Thyroid gland (tissue), 4 donors: ENCODE measurements around the gene PDE5A. TPM values are rescaled to one million over a fixed set of nuclear protein-coding genes. Genes with fewer than 3 reads are reported as not detected.
"Not testable (repeated sequence)": the region's sequence is repeated elsewhere in the genome, so short reads cannot be mapped to it uniquely, and the experiment has no call there.

Experiments used
- DNase-seq, 2 donors: peaks; one replicate each; pipeline ENCODE4 v3.0.0-alpha.2; 2019
- H3K27ac ChIP-seq, 3 donors: fragments of 200-600 bp; sonication (generic); 1 replicate in 2 of 3; 2 replicates in 1 of 3; pipeline ENCODE4 v1.5.1; 2016 to 2019; ENCODE audit warnings: mild to moderate bottlenecking in 1 of 3, moderate library complexity in 1 of 3
- H3K27me3 ChIP-seq: fragments of 200-600 bp; sonication (generic); one replicate; pipeline ENCODE4 v1.5.1; 2019
- H3K36me3 ChIP-seq, 2 donors: fragments of 200-600 bp; sonication (generic); one replicate each; pipeline ENCODE4 v1.5.1; 2016 to 2019
- H3K4me1 ChIP-seq, 2 donors: fragments of 200-600 bp; sonication (generic); one replicate each; pipeline ENCODE4 v1.5.1; 2017 to 2019
- H3K4me3 ChIP-seq, 3 donors: fragments of 200-600 bp; sonication (generic); replicated peaks in 1 of 3; 1 replicate in 2 of 3; 2 replicates in 1 of 3; pipeline ENCODE4 v1.5.1; 2016; ENCODE audit warnings: mild to moderate bottlenecking in 1 of 3
- H3K9me3 ChIP-seq: fragments of 200-600 bp; sonication (generic); one replicate; pipeline ENCODE4 v1.5.1; 2017
- POLR2A ChIP-seq, 2 donors: fragments of 450-650 bp; IDR thresholded peaks; one replicate each; pipeline ENCODE4 v1.6.1; 2017; ENCODE audit warnings: antibody characterized with exemption in 2 of 2, mild to moderate bottlenecking in 2 of 2, moderate library complexity in 1 of 2
- WGBS, 2 donors: methylation state at CpG; one replicate each; pipeline ENCODE4 v1.1.5; 2017; 5-methylcytosine and 5-hydroxymethylcytosine counted together
- intact Hi-C: fragments of 100-400 bp; cut with DNase I; formaldehyde crosslinking; loops from one replicate; pipeline ENCODE4 v1.15.1; 2023
- total RNA-seq, 4 donors: library from RNA; depleted of rRNA; stranded (reverse); fragments of >200 nt; gene quantifications; one replicate each; pipeline ENCODE4 v1.2.3, GENCODE V29; 2016
- TF ChIP-seq, protein P1 (sequence below), 6 experiments: fragments of 200-600 bp in 3 of 6; fragments of 450-650 bp in 3 of 6; sonication (generic) in 3 of 6; IDR thresholded peaks; one replicate each; pipeline ENCODE4 v1.5.1; 2016 to 2019; ENCODE audit warnings: antibody characterized with exemption in 6 of 6, mild to moderate bottlenecking in 2 of 6, inconsistent platforms in 1 of 6, moderate library complexity in 1 of 6

The PDE5A gene
- total RNA-seq, 4 donors from 2014 or later, result 20.9 to 74.0 (median 30.2) TPM

DNA sequence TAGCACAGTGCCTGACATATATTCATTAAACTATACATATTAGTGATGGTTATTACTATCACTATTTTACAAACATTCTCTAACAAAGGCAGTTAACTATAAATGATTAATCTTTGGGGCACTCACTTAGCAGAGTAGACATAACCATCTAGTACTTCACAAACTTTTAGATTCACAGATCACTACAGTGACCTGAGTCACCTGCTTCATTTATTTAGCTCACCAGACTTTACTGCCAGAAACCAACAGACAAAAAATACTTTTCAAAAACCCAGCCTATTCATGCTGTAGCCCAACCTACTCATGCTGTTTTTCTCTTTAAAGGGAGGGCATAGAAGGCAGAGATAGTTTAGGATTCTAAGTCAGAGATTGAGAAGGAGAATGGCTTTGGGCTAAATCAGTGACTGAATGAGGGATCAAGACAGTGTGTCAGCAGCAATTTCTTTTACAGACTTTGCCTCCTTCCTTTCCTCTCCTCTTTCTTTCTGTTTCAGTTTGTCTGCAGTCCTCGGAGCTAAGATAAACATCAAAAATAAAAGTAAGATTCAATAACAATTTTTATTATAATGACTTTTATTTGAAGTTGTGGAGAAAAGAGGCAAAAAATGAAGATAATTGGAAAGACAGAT is 34.7 kb upstream of the PDE5A start:
- Histone ChIP-seq H3K4me3 (no peak overlapping the region), H3K9me3 (no peaks in the 10 kb centered on the region), H3K36me3 (no peaks in the 10 kb centered on the region), H3K4me1 (no peaks in the 10 kb centered on the region), H3K27ac (no peak overlapping the region), H3K27me3 (no peaks in the 10 kb centered on the region)
- WGBS, 2 donors, result 39 to 59% methylated on average over 1 of the region's 1 CpG
- no peak for TF ChIP-seq POLR2A (IDR thresholded peaks at IDR 0.05)
- TF ChIP-seq, protein P1, sequence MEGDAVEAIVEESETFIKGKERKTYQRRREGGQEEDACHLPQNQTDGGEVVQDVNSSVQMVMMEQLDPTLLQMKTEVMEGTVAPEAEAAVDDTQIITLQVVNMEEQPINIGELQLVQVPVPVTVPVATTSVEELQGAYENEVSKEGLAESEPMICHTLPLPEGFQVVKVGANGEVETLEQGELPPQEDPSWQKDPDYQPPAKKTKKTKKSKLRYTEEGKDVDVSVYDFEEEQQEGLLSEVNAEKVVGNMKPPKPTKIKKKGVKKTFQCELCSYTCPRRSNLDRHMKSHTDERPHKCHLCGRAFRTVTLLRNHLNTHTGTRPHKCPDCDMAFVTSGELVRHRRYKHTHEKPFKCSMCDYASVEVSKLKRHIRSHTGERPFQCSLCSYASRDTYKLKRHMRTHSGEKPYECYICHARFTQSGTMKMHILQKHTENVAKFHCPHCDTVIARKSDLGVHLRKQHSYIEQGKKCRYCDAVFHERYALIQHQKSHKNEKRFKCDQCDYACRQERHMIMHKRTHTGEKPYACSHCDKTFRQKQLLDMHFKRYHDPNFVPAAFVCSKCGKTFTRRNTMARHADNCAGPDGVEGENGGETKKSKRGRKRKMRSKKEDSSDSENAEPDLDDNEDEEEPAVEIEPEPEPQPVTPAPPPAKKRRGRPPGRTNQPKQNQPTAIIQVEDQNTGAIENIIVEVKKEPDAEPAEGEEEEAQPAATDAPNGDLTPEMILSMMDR (IDR thresholded peaks at IDR 0.05), result no peak
- intact Hi-C loops, result no loop called here
- no peak for DNase-seq

DNA sequence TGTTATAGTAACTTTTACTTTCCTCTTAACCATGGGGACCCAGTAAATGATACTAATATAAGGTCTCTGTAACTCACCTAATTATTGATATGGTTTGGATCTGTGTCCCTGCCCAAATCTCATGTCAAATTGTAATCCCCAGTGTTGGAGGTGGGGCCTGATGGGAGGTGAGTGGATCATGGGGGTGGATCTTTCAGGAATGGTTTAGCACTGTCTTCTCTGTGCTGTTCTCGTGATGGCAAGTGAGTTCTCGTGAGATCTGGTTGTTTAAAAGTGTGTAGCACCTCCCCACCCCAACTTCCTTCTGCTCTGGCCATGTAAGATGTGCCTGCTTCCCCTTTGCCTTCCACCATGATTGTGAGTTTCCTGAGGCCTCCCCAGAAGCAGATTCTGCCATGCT is 34.0 kb upstream of the PDE5A start:
- H3K27me3 ChIP-seq, DNase-seq, H3K9me3 ChIP-seq, H3K4me1 ChIP-seq, H3K27ac ChIP-seq, intact Hi-C loops, H3K4me3 ChIP-seq, H3K36me3 ChIP-seq: not testable (repeated sequence)
- 65 to 80% methylated on average over 2 of the region's 2 CpGs for WGBS, 2 donors

DNA sequence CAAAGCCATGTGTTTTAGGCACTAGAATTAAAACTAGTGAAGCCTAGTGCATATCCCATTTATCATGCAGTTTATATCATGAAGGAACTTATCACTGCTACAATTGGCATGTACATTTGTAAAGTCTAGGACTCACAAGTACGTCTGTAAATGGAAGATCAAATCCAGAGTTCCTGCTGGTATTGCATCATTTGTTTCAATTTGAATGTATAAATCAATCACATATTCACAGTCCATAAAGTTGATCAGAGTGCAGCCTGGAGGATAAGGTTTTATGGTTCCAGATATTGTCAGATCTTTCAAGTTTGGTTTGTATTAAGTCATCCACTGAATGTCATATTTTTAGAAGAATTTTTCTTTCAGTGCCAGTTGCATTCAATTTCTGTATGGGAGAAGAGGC is 32.6 kb upstream of the PDE5A start:
- no peak overlapping the region for H3K4me3 ChIP-seq
- WGBS, 2 donors, result 80 to 85% methylated on average over 1 of the region's 1 CpG
- H3K9me3 ChIP-seq, result no peaks in the 10 kb centered on the region
- no peaks in the 10 kb centered on the region for H3K27me3 ChIP-seq
- no peak overlapping the region for H3K27ac ChIP-seq
- no peak for DNase-seq
- TF ChIP-seq, protein P1 (IDR thresholded peaks at IDR 0.05), result no peak
- intact Hi-C loops, result no loop called here
- H3K4me1 ChIP-seq, result no peaks in the 10 kb centered on the region
- no peaks in the 10 kb centered on the region for H3K36me3 ChIP-seq

- Histone ChIP-seq H3K36me3 (no peaks in the 10 kb centered on the region), H3K27me3 (no peaks in the 10 kb centered on the region), H3K4me3 (no peak overlapping the region), H3K9me3 (no peaks in the 10 kb centered on the region), H3K27ac (no peak overlapping the region), H3K4me1 (no peaks in the 10 kb centered on the region)
- DNase-seq, result no peak
- intact Hi-C loops, result no loop called here
- no peak for TF ChIP-seq POLR2A (IDR thresholded peaks at IDR 0.05)
- TF ChIP-seq, protein P1 (IDR thresholded peaks at IDR 0.05), result no peak
Observed at GRCh38 chr4:119659576-119659975, 31.0 kb upstream of the PDE5A start.

DNA sequence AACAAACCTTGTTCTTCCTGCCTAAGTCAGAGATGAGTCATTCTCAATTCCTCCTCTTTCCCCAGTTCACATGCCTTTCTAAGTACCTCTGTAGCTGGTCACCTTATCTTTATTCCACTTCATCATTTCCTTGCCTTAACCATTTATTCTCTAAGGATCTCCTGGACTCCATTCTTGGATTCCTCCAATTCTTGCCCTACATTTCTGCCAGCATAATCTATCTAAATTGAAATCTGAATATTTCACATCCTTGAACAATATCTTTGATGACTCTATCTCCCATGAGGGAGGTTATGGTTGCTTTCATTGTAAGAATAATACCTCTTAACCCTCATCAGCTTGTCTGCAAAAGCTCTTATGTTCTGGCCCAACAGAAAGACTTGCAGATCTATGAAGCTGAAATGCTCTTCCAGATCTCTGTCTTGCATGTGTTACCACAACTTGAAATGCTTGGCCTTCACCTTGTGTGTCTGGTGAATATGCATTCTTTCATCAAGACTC is 28.6 kb upstream of the PDE5A start:
- no peak for TF ChIP-seq POLR2A (IDR thresholded peaks at IDR 0.05)
- TF ChIP-seq, protein P1 (IDR thresholded peaks at IDR 0.05), result no peak
- intact Hi-C loops, result no loop called here
- Histone ChIP-seq H3K36me3 (no peaks in the 10 kb centered on the region), H3K4me3 (no peak overlapping the region), H3K4me1 (no peaks in the 10 kb centered on the region), H3K9me3 (no peaks in the 10 kb centered on the region), H3K27me3 (no peaks in the 10 kb centered on the region), H3K27ac (no peak overlapping the region)
- no peak for DNase-seq

- Histone ChIP-seq H3K27me3 (no peaks in the 10 kb centered on the region), H3K9me3 (no peaks in the 10 kb centered on the region), H3K4me3 (no peak overlapping the region), H3K4me1 (no peaks in the 10 kb centered on the region), H3K36me3 (no peaks in the 10 kb centered on the region), H3K27ac (no peak overlapping the region)
- DNase-seq, result no peak
- intact Hi-C loops, result no loop called here
- TF ChIP-seq POLR2A (IDR thresholded peaks at IDR 0.05), result no peak
- TF ChIP-seq, protein P1 (IDR thresholded peaks at IDR 0.05), result no peak
Observed at GRCh38 chr4:119656342-119656741, 27.7 kb upstream of the PDE5A start.
